Motor neuron (in vitro differentiated cells): ENCODE data around the gene SMARCB1. TPM values are rescaled to one million over a fixed set of nuclear protein-coding genes. Genes with fewer than 3 reads are reported as not detected.

Experiments
- ATAC-seq, 8 experiments: fragments of 200-7000 bp; cut with Tn5 transposase; replicated peaks in 6 of 8; 2 replicates each; pipeline ENCODE4 v1.8.0; 2021; ENCODE audit warnings: mild to moderate bottlenecking in 8 of 8, moderate library complexity in 8 of 8
- H3K27ac ChIP-seq, 2 donors: fragments of 250-450 bp; sonication (Bioruptor Pico); 2 replicates each; pipeline ENCODE4 v1.9.0; 2021; ENCODE audit warnings: antibody characterized with exemption in 2 of 2, mild to moderate bottlenecking in 2 of 2, moderate library complexity in 1 of 2
- H3K4me1 ChIP-seq, 2 donors: fragments of 250-450 bp; sonication (Bioruptor Pico); replicated peaks in 1 of 2; 2 replicates each; pipeline ENCODE4 v1.6.1; 2021; ENCODE audit warnings: antibody characterized with exemption in 2 of 2, mild to moderate bottlenecking in 2 of 2, moderate library complexity in 1 of 2
- H3K4me3 ChIP-seq, 5 donors: fragments of 250-450 bp; sonication (Bioruptor Pico); 2 replicates each; pipeline ENCODE4 v1.9.0; 2021; ENCODE audit warnings: antibody characterized with exemption in 5 of 5, mild to moderate bottlenecking in 5 of 5, moderate library complexity in 4 of 5
- WGBS, 10 experiments: fragments of 450-650 bp; shearing (Covaris generic); methylation state at CpG; one replicate each; pipeline ENCODE4 v1.0.0; 2022; 5-methylcytosine and 5-hydroxymethylcytosine counted together
- in situ Hi-C, 9 experiments: fragments of 400-800 bp; cut with MboI; loops; one replicate each; pipeline ENCODE4 v1.15.0; 2021; ENCODE audit warnings: low sequenced_read_pairs in 9 of 9, low pct_unique_long_range_greater_than_20kb in 2 of 9; ENCODE audit not compliant: unreplicated experiment in 9 of 9
- total RNA-seq, 8 experiments: library from RNA; unstranded; fragments of 300-600 nt; gene quantifications; 2 replicates each; pipeline versions ENCODE4 v1.2.3 to v1.2.4, GENCODE V29; 2022

The SMARCB1 gene
- total RNA-seq, 8 experiments from 2014 or later: 58.9 to 177 (median 101) TPM

GRCh38 chr22:23778577-23778900, 8.2 kb upstream of the SMARCB1 start:
- 80 to 100% (median 92%) methylated on average over 1 to 2 of the region's 3 CpGs; no CpG with 5 or more reads in 7 of the 10 experiments for WGBS, 10 experiments
- Histone ChIP-seq H3K4me1 (peaks cover 4 to 12% of the 10 kb centered on the region in 2 donors), H3K4me3 (no peak overlapping the region), H3K27ac (no peak overlapping the region)
- no peak for ATAC-seq
- in situ Hi-C loops: no loop called here

- no peak overlapping the region for H3K27ac ChIP-seq
- WGBS, 10 experiments: 74 to 100% (median 88%) methylated on average over 2 to 5 of the region's 16 CpGs; no CpG with 5 or more reads in 7 of the 10 experiments
- H3K4me3 ChIP-seq: no peak overlapping the region
- peaks cover 4 to 10% of the 10 kb centered on the region in 2 donors for H3K4me1 ChIP-seq
- no peak for ATAC-seq
- in situ Hi-C loops: no loop called here
Observed at GRCh38 chr22:23779083-23779482, 7.7 kb upstream of the SMARCB1 start.

- WGBS, 10 experiments: 67 to 100% (median 76%) methylated on average over 1 to 3 of the region's 5 CpGs; no CpG with 5 or more reads in 7 of the 10 experiments
- Histone ChIP-seq H3K27ac (no peak overlapping the region), H3K4me1 (peaks cover 4 to 10% of the 10 kb centered on the region in 2 donors), H3K4me3 (no peak overlapping the region)
- in situ Hi-C loops: no loop called here
- no peak for ATAC-seq
Observed at GRCh38 chr22:23779731-23780130, 7.0 kb upstream of the SMARCB1 start.

GRCh38 chr22:23780146-23780748, 6.5 kb upstream of the SMARCB1 start:
- no peak for ATAC-seq
- Histone ChIP-seq H3K4me1 (peaks cover 4 to 10% of the 10 kb centered on the region in 2 donors), H3K27ac (no peak overlapping the region), H3K4me3 (no peak overlapping the region)
- 90 to 100% (median 92%) methylated on average over 2 to 4 of the region's 20 CpGs; no CpG with 5 or more reads in 7 of the 10 experiments for WGBS, 10 experiments
- in situ Hi-C loops: no loop called here

- H3K4me3 ChIP-seq: no peak overlapping the region
- ATAC-seq: peak in 5 of 8 experiments; percentile 21 to 53 (median 33)
Observed at GRCh38 chr22:23781065-23781464, 5.7 kb upstream of the SMARCB1 start.

GRCh38 chr22:23781511-23782183, 5.1 kb upstream of the SMARCB1 start:
- peak; percentile 21 to 97 (median 42) for ATAC-seq
- Histone ChIP-seq H3K4me1 (peaks cover 8 to 15% of the 10 kb centered on the region in 2 donors), H3K4me3 (no peak overlapping the region), H3K27ac (no peak overlapping the region)
- in situ Hi-C loops: no loop called here
- 0 to 92% (median 20%) methylated on average over 1 to 7 of the region's 14 CpGs; no CpG with 5 or more reads in 3 of the 10 experiments for WGBS, 10 experiments

More at GRCh38 chr22:23781065-23781464, 5.7 kb upstream of the SMARCB1 start:
- in situ Hi-C loops: no loop called here
- H3K27ac ChIP-seq: no peak overlapping the region
- peaks cover 4 to 10% of the 10 kb centered on the region in 2 donors for H3K4me1 ChIP-seq
- 71 to 86% methylated on average over 3 to 10 of the region's 15 CpGs; no CpG with 5 or more reads in 8 of the 10 experiments for WGBS, 10 experiments

- no peak for ATAC-seq
- in situ Hi-C loops: no loop called here
- Histone ChIP-seq H3K4me1 (peaks cover 8 to 15% of the 10 kb centered on the region in 2 donors), H3K4me3 (no peak overlapping the region), H3K27ac (no peak overlapping the region)
- 93 to 100% (median 100%) methylated on average over 1 to 3 of the region's 16 CpGs; no CpG with 5 or more reads in 7 of the 10 experiments for WGBS, 10 experiments
Observed at GRCh38 chr22:23782252-23782651, 4.5 kb upstream of the SMARCB1 start.

GRCh38 chr22:23782703-23783102, 4.1 kb upstream of the SMARCB1 start:
- no peak overlapping the region for H3K27ac ChIP-seq
- in situ Hi-C loops: no loop called here
- peaks cover 8 to 15% of the 10 kb centered on the region in 2 donors for H3K4me1 ChIP-seq
- ATAC-seq: no peak
- WGBS, 10 experiments: no CpG with 5 or more reads among the region's 1 CpG
- no peak overlapping the region for H3K4me3 ChIP-seq

GRCh38 chr22:23783265-23784150, 3.3 kb upstream of the SMARCB1 start:
- no peak overlapping the region for H3K4me3 ChIP-seq
- H3K4me1 ChIP-seq: peaks cover 15 to 21% of the 10 kb centered on the region in 2 donors
- no peak for ATAC-seq
- H3K27ac ChIP-seq: no peak overlapping the region
- WGBS, 10 experiments: 67 to 100% (median 80%) methylated on average over 1 to 2 of the region's 15 CpGs; no CpG with 5 or more reads in 7 of the 10 experiments
- in situ Hi-C loops: no loop called here

- WGBS, 10 experiments: 30 to 100% (median 82%) methylated on average over 1 to 7 of the region's 8 CpGs
- ATAC-seq: no peak
Observed at GRCh38 chr22:23784215-23784732, 2.5 kb upstream of the SMARCB1 start.

GRCh38 chr22:23786261-23786710, 480 bp upstream of the SMARCB1 start:
- peak in 1 of 8 experiments; percentile 5 for ATAC-seq
- Histone ChIP-seq H3K4me1 (peaks cover 25 to 26% of the 10 kb centered on the region in 2 donors), H3K27ac (peak overlapping the region; percentile 100), H3K4me3 (peak overlapping the region; percentile 75 to 100 (median 99))
- WGBS, 10 experiments: 0 to 97% (median 79%) methylated on average over 1 to 6 of the region's 9 CpGs; no CpG with 5 or more reads in 2 of the 10 experiments
- in situ Hi-C loops: no loop called here

More at GRCh38 chr22:23784215-23784732, 2.5 kb upstream of the SMARCB1 start:
- Histone ChIP-seq H3K27ac (no peak overlapping the region), H3K4me3 (no peak overlapping the region), H3K4me1 (peaks cover 21 to 29% of the 10 kb centered on the region in 2 donors)
- in situ Hi-C loops: no loop called here

- Histone ChIP-seq H3K27ac (peak overlapping the region in 1 of 2 donors; percentile 100), H3K4me3 (peak overlapping the region; percentile 75 to 100 (median 99)), H3K4me1 (peaks cover 21% of the 10 kb centered on the region in 2 donors)
- in situ Hi-C loops: no loop called here
- peak in 3 of 8 experiments; percentile 1 to 11 (median 8) for ATAC-seq
- WGBS, 10 experiments: 0 to 29% (median 14%) methylated on average over 1 to 5 of the region's 5 CpGs; no CpG with 5 or more reads in 2 of the 10 experiments
Observed at GRCh38 chr22:23787600-23787896, 782 bp downstream of the SMARCB1 start.
